NCI-H526 treated with DMSO at 0.1 percent for 48 hours (cell line): ENCODE data around the gene IL17RB.
A peak's percentile ranks its signal among the peaks of the same experiment; 100 is the strongest.

ENCODE experiments used
- DNase-seq: peaks from one replicate; lab custom pipeline; 2025; lab: John Stamatoyannopoulos, UW

Gene IL17RB

DNA sequence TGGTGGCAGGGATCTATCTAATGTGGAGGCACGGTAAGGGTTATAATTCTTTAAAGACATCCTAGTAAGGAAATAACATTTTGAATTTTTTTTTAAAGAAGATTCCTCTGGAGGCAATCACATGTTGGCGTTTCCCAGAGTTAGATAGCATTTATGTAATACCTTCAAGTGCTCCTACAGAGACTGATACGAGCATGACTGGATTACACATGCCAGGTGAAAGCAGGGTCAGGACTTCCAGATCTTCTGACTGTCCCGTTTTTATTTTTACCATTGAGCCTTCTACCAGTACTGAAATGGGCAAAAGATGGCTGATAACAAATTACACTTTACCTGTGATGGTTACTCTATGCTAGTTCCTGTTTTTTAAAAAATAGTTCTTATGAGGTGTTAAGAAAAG lies 13.8 kb downstream of the IL17RB start:
- DNase-seq: no peak

DNA sequence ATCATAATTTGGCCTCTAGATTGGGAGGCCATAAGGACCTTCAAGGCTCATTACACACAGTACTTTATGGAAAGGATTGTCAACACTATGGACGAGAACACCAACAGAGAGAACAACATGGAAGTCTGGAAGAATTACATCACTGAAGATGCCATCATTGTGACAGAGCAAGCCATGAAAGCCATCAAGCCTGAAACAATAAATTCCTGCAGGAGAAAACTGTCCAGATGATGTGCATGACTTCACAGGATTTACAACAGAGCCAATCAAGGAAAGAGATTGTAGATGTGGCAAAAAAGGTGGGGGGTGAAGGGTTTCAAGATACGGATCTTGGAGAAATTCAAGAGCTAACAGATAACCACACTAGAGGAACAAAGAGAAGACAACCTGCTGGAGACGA lies 15.9 kb downstream of the IL17RB start:
- DNase-seq: no peak

DNA sequence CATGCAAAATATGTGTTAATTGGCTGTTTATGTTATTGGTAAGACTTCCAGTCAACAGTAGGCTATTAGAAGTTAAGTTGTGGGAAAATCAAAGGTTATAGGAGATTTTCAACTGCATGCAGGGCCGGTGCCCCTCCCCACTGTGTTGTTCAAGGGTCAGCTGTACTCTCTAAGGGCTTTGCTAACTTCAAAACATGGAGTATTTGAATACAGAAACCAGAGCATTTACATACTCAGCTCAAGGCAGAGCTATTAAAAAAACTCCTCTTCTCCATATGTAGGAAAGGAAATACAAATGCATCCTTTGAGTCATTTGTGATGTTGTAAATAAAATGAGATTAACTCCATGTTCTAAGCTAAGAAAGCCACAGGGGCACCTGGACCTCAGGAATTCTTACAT lies 16.8 kb downstream of the IL17RB start:
- DNase-seq: peak; percentile 84

DNA sequence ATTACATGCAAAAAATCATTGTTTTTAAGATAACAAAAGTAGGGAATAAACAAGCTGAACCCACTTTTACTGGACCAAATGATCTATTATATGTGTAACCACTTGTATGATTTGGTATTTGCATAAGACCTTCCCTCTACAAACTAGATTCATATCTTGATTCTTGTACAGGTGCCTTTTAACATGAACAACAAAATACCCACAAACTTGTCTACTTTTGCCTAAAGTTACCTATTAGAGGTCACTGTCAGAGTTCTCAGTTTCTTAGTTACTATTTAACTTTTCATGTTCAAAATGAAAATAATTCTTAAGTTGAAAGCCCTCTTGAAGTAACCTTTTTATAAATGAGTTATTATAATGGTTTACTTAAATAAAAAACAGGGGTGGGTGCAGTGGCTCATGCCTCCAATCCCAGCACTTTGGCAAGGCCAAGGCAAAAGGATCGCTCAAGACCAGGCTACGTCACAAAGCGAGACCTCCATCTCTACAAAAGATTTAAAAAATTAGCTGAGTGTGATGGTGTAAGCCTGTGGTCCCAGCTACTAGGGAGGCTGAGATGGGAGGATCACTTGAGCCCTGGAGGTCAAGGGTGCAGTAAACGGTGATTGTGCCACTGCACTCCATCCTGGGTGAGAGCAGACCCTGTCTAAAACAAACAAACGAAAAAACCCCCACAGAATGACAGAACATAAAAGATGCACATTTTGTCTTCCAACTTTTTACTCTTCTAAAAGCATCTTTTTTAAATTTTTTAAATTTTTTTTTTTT lies 19.5 kb downstream of the IL17RB start:
- DNase-seq: no peak

DNA sequence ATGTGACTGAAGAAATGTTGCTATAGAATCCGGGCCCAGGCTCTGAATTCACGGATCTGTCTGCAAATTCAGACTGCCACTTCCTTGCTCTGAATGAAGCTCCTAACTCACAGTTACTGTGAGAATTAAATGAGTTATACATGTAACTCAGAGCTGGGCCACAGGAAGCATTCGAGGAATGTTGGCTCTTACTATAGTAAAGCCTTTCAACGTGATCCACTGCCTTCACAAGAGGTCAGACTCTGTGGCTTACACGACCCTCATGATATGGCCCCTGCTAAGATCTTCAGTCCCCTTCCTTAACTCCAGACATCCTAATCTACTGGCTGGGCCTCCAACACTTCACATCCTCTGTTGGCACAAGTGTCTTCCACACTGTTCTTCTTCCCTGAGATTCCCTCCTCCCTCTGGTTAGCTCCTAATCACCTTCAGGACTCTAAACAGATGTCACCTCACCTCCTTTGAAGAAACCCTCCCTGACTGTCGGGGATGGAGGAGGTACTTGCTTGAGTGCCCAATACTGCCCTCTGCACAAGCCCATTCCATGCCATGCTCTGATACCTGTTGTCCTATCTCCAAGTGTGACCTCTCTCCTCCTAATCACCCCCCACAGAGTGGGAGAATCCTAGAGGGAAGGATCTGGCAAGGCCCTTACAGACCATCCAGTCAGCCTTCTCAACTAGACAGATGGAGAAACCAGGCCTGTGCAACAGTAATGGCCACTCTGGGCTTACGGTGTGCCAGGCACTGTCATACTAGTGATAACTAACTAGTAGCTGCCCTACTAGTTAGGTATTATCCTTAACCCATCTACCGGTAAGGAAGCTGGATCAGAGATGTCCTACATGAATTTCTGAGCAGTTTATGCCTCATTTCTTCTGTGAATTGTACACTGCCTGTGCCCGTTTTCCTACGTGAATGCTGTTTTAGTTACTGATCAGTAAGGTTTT lies 34.3 kb downstream of the IL17RB start:
- no peak for DNase-seq

DNA sequence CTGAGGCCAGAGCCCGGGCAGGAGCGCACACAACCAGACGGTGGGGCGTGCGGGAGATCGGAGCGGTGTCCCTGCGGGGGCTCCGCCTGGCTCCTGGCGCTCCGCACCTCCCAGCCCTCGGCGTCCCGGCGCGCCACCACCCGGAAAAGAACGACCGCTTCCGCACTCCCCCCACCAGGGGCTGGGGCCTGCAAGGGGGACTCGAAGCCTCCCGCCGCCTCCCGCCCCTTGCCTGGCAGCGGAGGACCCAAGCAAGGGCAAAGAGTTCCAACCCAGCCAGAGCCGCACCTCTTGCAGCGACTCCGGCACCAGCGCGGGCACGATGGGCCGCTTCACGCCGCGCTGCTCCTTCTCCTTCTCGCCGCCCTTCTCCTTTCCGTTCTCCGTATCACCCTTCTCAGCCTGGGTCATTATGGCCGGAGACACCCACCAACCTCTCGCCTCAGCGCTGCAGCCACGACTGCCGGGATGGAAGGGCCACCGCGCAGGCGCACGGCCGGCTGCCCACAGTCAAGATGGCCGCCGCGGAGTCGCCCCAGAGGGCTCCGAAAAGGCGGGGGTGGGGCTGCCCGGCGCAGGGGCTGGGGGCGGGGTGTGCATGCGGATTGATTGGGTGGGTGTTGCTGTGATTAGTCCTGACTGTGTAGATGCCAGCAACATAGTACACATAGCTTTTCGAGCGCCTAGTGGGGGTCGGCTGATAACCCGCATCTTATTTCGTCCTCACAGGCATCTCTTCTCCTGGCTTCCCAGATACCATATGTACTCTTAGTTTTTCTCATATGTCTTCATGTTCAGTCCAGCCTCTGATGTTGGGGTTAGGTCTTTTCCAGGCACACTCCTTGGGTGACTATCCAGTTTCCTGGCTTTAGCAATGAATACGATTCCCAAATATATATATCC lies 35.6 kb downstream of the IL17RB start, which contains the start of gene ACTR8:
TSS of gene ACTR8 (minus strand) at position 462 of the 903 bp plus-strand sequence. CDS start at position 411, 51 bp downstream.
- DNase-seq: peak; percentile 78

DNA sequence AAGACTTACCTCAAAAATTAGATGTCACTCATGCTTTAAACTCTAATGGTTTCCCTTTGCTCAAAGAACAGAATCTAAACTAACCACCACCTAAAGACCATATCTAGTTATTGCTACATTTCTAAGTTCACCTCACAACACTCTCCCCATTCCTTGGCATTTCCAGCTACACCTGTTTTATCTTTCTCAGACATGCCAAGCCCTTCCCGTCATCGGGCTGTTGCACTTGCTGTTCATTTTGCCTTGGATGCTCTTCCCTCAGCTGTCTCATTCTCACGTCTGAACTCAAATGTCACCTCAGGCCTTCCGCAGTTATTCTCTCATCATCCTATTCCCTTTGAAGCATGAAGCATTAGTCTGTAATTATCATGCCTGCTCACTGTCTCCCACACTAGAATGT lies 36.6 kb downstream of the IL17RB start:
- no peak for DNase-seq

DNA sequence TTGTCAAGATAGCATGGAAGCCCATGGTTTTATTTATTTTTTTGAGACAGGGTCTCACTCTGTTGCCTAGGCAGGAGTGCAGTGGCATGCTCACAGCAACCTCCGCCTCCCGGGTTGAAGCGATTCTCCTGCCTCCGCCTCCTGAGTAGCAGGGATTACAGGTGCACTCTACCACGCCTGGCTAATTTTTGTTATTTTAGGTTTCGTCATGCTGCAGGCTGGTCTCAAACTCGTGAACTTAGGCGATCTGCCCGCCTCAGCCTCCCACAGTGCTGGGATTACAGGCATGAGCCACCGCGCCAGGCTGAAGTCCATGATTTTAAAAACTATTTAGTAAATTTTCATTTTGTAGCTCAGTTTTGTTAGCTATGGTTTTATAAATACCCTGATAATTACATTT lies 38.3 kb downstream of the IL17RB start:
- DNase-seq: no peak

DNA sequence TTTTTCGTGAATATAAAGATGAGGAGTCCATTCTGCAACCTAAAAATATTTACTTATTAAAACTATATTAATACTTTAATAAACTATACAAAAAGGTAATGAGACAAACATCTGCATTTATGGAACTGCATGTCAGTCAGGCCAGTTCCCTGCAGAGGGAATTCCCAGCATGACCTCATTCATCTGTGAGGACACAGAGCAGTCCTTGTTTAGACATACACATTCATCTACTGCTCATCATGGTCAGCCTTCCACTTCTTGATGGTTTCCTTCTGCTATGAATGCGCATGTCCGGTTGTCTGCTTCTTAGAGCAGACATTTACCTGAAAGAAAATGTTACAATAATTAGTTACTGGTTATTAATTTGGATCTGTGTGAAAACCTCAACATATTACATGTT lies 38.9 kb downstream of the IL17RB start:
- DNase-seq: no peak

DNA sequence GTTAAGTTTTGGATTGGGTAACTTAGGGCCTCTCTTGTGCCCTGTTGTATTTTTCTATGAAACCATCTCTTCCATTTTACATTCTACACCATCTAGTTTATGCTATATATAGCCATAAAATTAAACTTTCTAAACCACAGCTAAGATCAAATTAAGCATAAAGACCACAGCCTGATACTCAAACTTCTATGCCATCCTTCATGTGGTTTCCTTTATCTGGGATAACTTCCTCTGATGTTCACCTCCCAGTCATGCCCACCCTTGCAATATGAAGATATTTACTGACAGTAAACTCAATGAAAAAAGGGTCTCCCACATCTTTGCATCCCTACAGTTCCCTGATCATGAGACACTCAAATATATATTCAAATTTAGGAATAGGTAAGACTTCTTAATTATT lies 41.1 kb downstream of the IL17RB start:
- no peak for DNase-seq

DNA sequence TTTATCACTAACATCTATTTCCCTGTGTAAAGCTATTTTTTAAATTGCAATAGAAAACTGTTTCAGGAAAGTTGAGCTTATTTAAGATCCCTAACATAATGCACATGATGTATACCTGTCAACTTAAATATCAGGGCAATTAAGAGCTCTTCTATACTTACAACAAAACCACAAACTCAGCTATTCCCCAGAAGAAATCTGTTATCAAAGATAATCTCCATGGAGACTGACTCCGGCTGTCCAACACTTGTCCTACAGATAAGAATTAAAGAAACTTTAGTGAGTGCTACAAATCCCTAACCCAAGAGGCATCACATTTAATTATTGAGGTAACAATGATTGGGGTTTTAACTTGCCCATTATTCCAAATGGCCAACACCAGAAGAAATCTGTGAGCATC lies 41.9 kb downstream of the IL17RB start:
- no peak for DNase-seq

DNA sequence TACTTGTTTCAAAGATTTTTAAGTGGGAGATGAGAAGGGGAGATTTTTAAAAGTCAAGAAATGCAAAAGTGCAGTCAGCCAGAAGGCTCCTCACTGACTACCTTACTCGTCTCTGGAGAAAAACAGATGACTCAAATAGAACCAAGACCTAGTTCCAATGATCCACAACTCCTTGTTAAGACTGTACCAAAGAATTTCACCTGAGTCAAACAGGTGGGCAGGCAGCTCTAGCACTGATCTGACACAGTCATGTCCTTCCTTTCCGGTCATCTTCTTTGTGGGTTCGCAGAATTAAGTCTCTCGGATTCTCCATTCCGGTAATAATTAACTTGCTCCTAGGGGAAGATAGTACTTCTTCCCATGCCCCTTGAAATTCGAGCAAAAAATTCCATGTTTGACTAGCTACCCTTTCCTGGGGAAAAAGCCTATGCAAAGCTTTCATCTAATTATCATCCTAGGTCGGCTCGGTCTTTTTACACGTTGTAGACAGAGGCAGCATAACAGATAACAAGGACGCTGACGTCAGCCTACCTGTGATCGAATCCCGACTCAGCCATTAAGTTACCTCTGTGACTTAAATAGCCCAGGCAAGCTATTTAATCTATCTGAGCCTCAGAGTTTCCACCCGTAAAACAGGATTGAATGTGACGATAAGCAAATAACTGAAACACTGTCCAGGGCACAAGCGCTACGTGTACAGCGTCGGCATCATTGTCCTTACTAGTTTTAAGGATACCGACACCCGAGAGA lies 44.5 kb downstream of the IL17RB start:
- DNase-seq: peak; percentile 16

DNA sequence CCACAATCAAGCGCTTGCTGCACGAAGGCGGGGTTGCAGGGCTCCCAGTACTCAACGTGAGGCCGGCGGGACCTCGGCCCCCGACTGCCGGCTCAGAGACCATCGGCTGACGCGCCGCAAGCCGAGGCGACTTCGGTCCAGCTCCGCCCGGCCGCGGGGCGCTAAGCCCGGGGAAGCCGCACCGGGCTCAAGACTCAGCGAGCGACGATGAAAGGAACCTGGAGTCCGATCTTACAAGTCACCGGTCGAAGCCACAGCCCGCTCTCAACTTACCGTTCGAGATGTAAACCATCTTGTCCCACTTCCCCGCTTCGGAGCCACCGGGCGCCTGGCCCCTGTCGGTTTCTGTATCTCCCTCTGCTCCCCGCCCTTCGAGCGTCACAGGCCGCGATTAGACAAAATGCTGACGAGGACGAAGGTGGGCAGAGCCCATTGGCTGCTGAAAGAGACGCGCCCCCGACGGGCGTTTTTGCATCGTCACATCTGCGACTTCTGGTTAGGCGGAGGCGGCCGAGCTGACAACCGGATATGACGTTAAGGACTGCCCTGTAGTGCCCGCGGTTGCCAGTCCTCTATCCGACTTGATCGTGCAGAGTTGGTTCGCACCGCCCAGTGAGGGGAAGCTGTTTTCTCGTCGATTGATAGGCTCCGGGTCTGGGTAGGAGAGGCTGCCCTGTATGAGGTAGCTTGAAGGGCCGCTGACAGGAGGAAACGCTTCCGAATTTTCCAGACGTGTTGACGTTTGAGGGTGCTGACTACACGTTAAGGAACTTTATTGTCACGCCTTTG lies 45.3 kb downstream of the IL17RB start, which contains the start of gene SELENOK:
TSS of gene SELENOK (minus strand) at position 363 of the 789 bp plus-strand sequence.
- DNase-seq: peak; percentile 95

DNA sequence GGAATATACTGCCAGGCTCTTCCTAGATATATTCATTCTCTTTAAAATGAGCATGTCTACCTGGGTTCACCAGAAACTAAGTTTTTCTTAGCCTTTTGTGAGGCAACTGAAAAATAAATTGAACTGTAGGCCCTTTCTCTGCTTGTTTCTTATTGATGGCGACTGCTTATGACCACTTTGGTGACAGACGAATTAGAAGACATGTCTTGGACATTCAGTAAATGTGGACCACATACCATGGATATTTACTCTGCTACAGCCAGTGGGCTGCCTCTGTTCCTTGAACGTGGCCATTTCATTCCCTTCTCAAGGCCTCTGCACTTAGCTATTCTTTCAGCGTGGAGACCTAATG lies 45.9 kb downstream of the IL17RB start:
- no peak for DNase-seq

DNA sequence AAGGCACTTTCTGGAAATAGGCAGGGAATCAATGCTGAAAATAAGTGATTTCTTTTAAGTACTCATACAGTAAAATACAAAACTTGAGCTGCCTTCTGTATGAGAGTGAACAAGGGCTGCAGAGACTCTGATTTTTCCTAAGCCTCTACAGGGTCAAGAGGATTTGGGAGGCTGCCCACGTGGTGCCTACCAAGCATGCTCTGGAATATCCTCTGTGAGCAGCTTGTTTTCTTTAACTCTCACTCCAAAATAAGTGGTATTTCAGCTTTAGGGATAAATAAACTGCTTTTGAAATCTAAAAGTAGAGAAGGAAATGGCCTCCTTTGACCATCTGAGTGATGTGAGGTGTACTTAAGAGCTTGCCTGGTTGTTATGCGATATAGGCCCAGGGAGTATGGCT lies 53.4 kb downstream of the IL17RB start:
- no peak for DNase-seq

DNA sequence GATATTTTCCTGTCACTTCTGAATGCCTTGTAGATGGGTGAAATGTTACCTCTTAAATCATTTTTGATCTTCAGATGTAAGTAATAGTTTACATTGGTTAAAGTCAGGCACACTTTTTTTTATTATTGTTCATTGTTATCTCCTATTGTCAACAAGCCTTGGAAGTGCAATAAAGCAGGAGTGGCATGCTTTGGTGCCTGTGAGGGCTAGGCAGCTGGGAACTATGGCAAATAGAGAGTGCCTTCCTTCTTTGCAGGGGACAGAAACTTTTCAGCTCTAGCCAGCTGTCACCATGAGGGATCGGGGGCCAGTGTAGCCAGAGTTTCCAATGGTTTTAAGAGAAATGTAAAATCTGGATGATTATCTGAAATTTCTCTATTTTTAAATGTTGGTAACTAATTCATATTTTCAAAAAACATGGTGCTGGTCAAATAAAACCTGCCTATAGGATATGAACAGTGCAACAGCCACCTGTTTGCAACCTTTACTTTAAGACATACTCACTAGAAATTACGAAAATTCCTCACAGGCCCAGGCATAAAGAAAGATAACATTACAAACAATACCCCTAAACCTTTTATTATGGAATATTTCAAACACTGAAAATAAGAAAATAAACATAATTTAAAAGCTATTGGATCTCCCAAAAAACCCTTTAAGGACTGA lies 54.4 kb downstream of the IL17RB start:
- DNase-seq: no peak

DNA sequence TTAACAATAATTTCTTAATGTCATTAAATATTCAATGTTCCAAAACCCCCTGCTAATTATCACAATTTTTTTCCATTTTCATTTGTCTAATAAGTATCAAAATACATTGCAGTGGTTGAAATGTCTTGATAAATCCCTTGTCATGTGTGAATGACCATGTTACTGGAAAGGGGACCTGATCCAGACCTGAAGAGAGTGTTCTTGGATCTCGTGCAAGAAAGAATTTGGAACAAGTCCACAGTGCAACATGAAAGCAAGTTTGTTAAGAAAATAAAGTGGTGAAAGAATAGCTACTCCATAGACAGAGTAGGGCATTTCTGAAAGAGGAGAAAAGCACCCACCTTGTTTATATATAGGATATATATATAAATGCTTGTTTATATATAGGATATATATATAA lies 55.7 kb downstream of the IL17RB start:
- DNase-seq: no peak

DNA sequence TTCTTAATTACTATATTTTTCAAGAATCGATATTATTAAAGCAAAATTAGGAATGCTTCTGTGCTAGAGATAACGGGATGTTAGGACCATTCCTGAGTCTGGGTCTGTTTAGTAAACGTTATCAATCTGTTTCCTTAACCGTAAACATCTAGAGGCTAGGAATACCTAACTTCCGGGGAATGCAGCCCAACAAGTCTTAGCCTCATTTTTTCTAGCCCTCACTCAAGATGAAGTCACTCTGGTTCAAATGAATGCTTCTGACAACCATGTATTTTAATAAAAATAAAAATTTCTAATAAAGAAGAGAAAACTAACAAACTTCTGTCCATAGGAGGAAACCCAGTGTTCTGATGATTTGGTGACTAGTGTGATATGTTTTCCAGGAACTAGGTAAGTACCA lies 56.3 kb downstream of the IL17RB start:
- DNase-seq: no peak

DNA sequence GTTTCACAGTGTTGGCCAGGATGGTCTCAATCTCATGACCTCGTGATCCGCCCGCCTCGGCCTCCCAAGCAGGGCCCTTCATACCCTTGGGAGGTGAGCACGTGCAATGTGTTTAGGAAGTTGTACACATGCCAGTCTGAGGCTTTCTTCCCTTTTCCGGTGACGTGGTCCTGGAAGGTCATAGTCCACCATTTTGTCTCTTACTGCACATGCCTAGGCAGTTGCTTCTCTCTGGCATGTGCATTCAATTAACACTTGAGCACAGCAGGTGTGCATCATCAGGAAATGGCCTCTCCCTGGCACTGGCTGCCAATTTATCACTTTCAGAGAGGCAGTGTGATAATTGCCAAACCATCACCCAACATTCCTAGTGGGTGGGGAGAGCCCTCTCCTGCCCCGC lies 67.0 kb downstream of the IL17RB start:
- no peak for DNase-seq
